Stomach (tissue), 4 donors: ENCODE results near the gene PSG3.
"Not testable (repeated sequence)": the region's sequence is repeated elsewhere in the genome, so short reads cannot be mapped to it uniquely, and the experiment has no call there.

Experiments
- CTCF ChIP-seq, 7 experiments: fragments of 450-650 bp in 4 of 7; fragments of 200-600 bp in 3 of 7; sonication (generic) in 3 of 7; IDR thresholded peaks; one replicate each; pipeline ENCODE4 v1.5.1; 2016 to 2019; ENCODE audit warnings: antibody characterized with exemption in 7 of 7, control low read depth in 2 of 7, mild to moderate bottlenecking in 1 of 7
- POLR2AphosphoS5 ChIP-seq, 3 donors: sonication (generic); formaldehyde crosslinking; IDR thresholded peaks; one replicate each; pipeline ENCODE4 v1.6.1; 2016; ENCODE audit warnings: antibody characterized with exemption in 3 of 3

DNA sequence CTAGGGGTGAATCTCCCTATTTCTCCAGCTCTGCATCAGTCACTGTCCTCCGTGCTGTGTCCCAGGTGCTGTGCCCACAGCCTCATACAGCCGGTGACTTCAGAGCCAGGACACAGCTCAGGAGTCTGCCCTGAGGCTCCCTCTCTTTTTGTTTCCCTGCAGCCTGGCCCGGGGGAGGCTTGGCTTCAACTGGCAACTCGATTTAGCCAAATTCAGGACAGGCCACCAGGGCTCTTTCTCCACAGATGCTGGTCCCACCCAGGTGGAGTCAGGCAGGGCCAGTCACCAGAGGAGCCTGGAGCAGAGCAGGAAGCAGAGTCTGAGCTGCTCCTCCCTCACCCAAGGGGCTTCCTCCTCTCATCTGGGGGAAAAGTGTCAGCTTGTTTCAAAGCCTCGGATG is 11.9 kb downstream of the PSG3 start:
- TF ChIP-seq CTCF, POLR2AphosphoS5 (IDR thresholded peaks at IDR 0.05): not testable (repeated sequence)
